Measurements from ENCODE around the gene AMACR. TPM values are rescaled to one million over a fixed set of nuclear protein-coding genes. Genes with fewer than 3 reads are reported as not detected.

Gene AMACR
- total and polyA plus RNA-seq, 10 of the 15 experiments (the other 5 are each of a cell fraction or from before 2014, with no cell fraction given): 2.6 to 20.4 (median 10.4) TPM

DNA sequence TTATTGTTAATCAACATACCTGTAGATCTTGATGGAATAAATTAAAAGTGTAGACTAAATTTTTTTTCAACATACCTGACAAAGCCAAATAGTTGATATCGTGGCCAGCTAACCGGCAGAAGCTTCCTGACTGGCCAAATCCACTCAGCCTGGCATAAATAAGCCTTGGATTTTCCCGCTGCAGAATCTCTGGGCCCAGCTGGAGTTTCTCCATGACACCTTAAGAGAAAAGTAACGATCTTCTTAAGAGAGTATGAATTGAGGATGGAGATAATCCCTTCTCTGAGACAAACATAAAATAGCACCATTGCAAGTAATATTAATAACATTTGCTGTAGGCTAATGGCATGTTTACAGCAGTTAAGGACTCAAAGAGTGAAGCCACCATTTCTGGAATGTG lies 2.2 kb downstream of the AMACR start (continued):
- TF ChIP-seq, protein P1, sequence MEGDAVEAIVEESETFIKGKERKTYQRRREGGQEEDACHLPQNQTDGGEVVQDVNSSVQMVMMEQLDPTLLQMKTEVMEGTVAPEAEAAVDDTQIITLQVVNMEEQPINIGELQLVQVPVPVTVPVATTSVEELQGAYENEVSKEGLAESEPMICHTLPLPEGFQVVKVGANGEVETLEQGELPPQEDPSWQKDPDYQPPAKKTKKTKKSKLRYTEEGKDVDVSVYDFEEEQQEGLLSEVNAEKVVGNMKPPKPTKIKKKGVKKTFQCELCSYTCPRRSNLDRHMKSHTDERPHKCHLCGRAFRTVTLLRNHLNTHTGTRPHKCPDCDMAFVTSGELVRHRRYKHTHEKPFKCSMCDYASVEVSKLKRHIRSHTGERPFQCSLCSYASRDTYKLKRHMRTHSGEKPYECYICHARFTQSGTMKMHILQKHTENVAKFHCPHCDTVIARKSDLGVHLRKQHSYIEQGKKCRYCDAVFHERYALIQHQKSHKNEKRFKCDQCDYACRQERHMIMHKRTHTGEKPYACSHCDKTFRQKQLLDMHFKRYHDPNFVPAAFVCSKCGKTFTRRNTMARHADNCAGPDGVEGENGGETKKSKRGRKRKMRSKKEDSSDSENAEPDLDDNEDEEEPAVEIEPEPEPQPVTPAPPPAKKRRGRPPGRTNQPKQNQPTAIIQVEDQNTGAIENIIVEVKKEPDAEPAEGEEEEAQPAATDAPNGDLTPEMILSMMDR (IDR thresholded peaks at IDR 0.05 in 2 of 3, conservative IDR thresholded peaks at IDR 0.05 in 1 of 3; ENCODE audit: control insufficient read depth in 2 of 3, extremely low read depth in 1 of 3, insufficient read depth in 1 of 3, low read depth in 3 of 3, low read length in 3 of 3): no peak
- no peak for TF ChIP-seq ATF7 (IDR thresholded peaks at IDR 0.05; ENCODE audit: low read depth)
- no peak for TF ChIP-seq SUPT20H (IDR thresholded peaks at IDR 0.05; ENCODE audit: borderline replicate concordance, control insufficient read depth, low read depth, low read length)

DNA sequence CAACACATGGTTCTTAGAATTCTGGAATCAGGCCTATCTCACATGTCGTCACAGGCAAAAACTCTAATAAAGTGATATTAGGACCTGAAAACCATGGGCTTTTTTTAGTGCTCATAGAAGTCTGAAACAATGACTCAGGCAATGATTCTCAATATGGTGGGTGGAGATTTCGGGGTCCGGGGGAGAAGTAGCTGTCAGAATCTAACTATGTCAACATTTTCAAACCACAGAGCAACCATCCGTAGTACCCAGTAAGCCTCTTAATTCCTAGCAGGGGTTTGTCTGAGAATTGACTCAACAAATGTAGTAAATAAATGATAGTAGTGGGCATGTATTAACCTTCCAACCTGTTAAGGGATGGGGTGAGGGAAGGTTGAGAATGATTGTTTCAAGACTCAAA lies 2.6 kb downstream of the AMACR start:
- FAIRE-seq: no peak

More for the DNA sequence above, 2.6 kb downstream of the AMACR start:
- H3K4me3 ChIP-seq: no peak overlapping the region
- no TSS peak for BruUV-seq (replicated peaks)
- no peak overlapping the region for H3K4me2 ChIP-seq (ENCODE audit: control insufficient read depth, insufficient read depth)
- no peak overlapping the region for H3K9ac ChIP-seq (ENCODE audit: control insufficient read depth, insufficient read depth, low read length)
- H3K27me3 ChIP-seq (replicated peaks in 1 of 2; ENCODE audit: control insufficient read depth in 2 of 2, insufficient read depth in 2 of 2, low read length in 1 of 2): no peaks in the 10 kb centered on the region
- POLR2A ChIA-PET: interaction anchor here (1.7 kb wide), 1 partner anchor 8 kb away, joined by 6 read pairs; no protein-coding TSS in a partner anchor
- H3K79me2 ChIP-seq (ENCODE audit: control insufficient read depth, insufficient read depth, low read length): peaks cover 2% of the 10 kb centered on the region
- no peaks in the 10 kb centered on the region for H4K20me1 ChIP-seq (ENCODE audit: control insufficient read depth, insufficient read depth)
- no peak for TF ChIP-seq SMAD5 (IDR thresholded peaks at IDR 0.05; ENCODE audit: low read depth)
- peak; percentile 14; the same call in 1 of the 2 replicates for TF ChIP-seq RUNX3 (IDR thresholded peaks at IDR 0.05; ENCODE audit: low read length)
- in situ Hi-C loops (cut with MboI) (loop anchor here (25.0 kb wide), 1 partner anchor 907 kb away; the partner anchor contains the start of genes BRIX1 and RAD1), intact Hi-C loops (cut with micrococcal nuclease; ENCODE audit: unreplicated experiment) (loop anchor here (10.0 kb wide), 2 partner anchors 180 to 910 kb away; partner anchors contain the start of genes BRIX1 and RAD1)
- WGBS (ENCODE audit: insufficient coverage, insufficient replicate concordance, low lambda C conversion rate, missing lambda C conversion rate): 58% methylated on average over 4 of the region's 4 CpGs
- no peak overlapping the region for H3K27ac ChIP-seq (ENCODE audit: control insufficient read depth, insufficient read depth)
- DNase-seq (ENCODE audit: low read depth, low spot score): no peak
- CTCF ChIA-PET: interaction anchor here (4.9 kb wide), 1 partner anchor 8 kb away, joined by 40 read pairs; no protein-coding TSS in a partner anchor
- no peaks in the 10 kb centered on the region for H3K9me3 ChIP-seq (replicated peaks; ENCODE audit: control insufficient read depth, insufficient read depth, low read length)
- RAD21 ChIA-PET (ENCODE audit: unreplicated experiment): no interaction called here
- H2AFZ ChIP-seq (ENCODE audit: control insufficient read depth, low read depth, low read length): no peak overlapping the region
- H3K4me1 ChIP-seq (ENCODE audit: control insufficient read depth, insufficient read depth, low read length): peaks cover 4% of the 10 kb centered on the region; the same call in 1 of the 2 replicates
- H3K36me3 ChIP-seq (ENCODE audit: control insufficient read depth in 2 of 2, insufficient read depth in 2 of 2, low read length in 1 of 2): 0 out of 4 replicates have a peak, but pooled peaks cover 0 to 4% of the 10 kb centered on the region in 2 experiments
- SMC1A ChIA-PET (ENCODE audit: uncharacterized antibody, unreplicated experiment): interaction anchor here (0.5 to 1.6 kb wide), 2 partner anchors 8 to 38 kb away, joined by 3 to 8 read pairs; partner anchors contain the start of gene C1QTNF3
- peak; percentile 2; the same call in 1 of the 3 replicates for ATAC-seq

Data from GM12878 (cell line).